ENCODE data around the gene PFKL. TPM values are rescaled to one million over a fixed set of nuclear protein-coding genes. Genes with fewer than 3 reads are reported as not detected.

The PFKL gene
- total and polyA plus RNA-seq, 2 donors (not counting 1 experiment from before 2014, with no cell fraction given): 267 to 318 TPM

DNA sequence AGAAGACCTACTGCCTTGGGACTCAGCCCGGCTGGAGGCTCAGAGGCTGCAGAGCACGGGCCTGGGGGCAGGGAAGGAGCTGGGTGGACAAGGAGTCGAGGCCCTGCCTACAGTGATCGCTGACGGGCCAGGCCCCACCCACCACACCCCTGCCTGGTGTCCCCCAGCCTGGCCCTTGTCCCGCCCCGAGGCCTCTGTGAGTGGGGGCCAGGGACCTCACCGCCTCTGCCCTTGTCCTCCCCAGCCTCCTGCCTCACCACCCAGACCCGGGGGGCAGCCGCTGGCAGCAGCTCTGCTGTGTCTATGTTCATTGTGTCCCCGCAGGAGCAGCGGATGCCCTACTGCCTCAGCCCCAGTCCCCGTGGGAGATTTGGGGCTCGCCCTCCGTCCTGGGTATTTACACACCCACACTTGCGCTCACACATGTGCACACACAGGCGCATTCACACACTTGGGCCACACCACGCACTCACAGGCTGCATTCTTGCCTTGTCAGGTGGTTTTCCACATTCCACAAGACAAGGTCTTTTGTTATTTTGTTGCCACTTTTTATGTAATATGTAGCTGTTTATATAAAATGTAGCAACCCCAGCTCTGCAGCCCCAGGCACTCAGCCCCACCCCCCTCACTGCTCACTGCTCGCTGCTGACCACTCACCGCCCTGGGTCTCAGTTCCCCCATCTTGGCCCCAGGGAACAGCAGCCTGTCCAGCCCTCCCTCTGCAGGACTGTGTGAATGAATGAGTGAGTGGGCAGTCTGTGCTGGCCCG, 7.3 kb downstream of the PFKL start:
- WGBS (ENCODE audit: insufficient coverage): 97% methylated on average over 17 of the region's 21 CpGs
- POLR2A ChIA-PET: no interaction called here
- Mint-ChIP-seq H3K4me3 (no peak overlapping the region), H3K27ac (peak overlapping the region; percentile 56), H3K9me3 (ENCODE audit: insufficient read depth) (no peaks in the 10 kb centered on the region), H3K4me1 (peaks cover 26% of the 10 kb centered on the region), H3K27me3 (no peaks in the 10 kb centered on the region)
- TF ChIP-seq EZH2 (IDR thresholded peaks at IDR 0.05; ENCODE audit: borderline replicate concordance, insufficient read depth, low read depth, low read length, poor library complexity, severe bottlenecking): no peak
- no peak for TF ChIP-seq CTCF (IDR thresholded peaks at IDR 0.05)
- H3K4me2 ChIP-seq (replicated peaks; ENCODE audit: low read depth, low read length, poor library complexity, severe bottlenecking): no peak overlapping the region
- intact Hi-C loops (cut with micrococcal nuclease): loop anchor here (10.0 kb wide), 1 partner anchor 292 kb away; the partner anchor contains the start of gene TRAPPC10
- H3K27me3 ChIP-seq (replicated peaks in 1 of 4; ENCODE audit: control extremely low read depth in 1 of 4, control insufficient read depth in 3 of 4, insufficient read depth in 4 of 4, low read length in 3 of 4): no peaks in the 10 kb centered on the region
- H2AFZ ChIP-seq (ENCODE audit: insufficient read depth, low read depth, low read length, poor library complexity, severe bottlenecking): no peak overlapping the region
- H3K9me3 ChIP-seq (ENCODE audit: control extremely low read depth in 1 of 3, control insufficient read depth in 2 of 3, insufficient read depth in 1 of 3, low read length in 2 of 3): no peaks in the 10 kb centered on the region
- no peak for DNase-seq
- no peak for ATAC-seq (ENCODE audit: low read depth)
- H3K27ac ChIP-seq (ENCODE audit: low read length in 2 of 2): no peak overlapping the region
- H3K79me2 ChIP-seq (ENCODE audit: control insufficient read depth, insufficient read depth, low read length): peaks cover 86% of the 10 kb centered on the region
- CTCF ChIA-PET: no interaction called here
- no peak overlapping the region for H3K9ac ChIP-seq (ENCODE audit: low read length)
- peaks cover 4 to 53% of the 10 kb centered on the region in 2 experiments for H3K36me3 ChIP-seq (replicated peaks in 1 of 2; ENCODE audit: control extremely low read depth in 1 of 2, control insufficient read depth in 1 of 2, extremely low read depth in 1 of 2, insufficient read depth in 2 of 2, low read length in 1 of 2)
- peaks cover 92% of the 10 kb centered on the region for H4K20me1 ChIP-seq (ENCODE audit: control insufficient read depth, insufficient read depth, low read length, poor library complexity, severe bottlenecking)
- H3K4me1 ChIP-seq (ENCODE audit: control insufficient read depth in 2 of 2, insufficient read depth in 2 of 2, low read length in 2 of 2): peaks cover 20 to 31% of the 10 kb centered on the region in 2 donors
- no peak overlapping the region for H3K4me3 ChIP-seq (ENCODE audit: control extremely low read depth in 1 of 5, extremely low read depth in 1 of 5, insufficient read depth in 1 of 5, low read depth in 2 of 5, low read length in 4 of 5)
